GM21367 (cell line): ENCODE data around the gene NT5M.
"Not testable (repeated sequence)": the region's sequence is repeated elsewhere in the genome, so short reads cannot be mapped to it uniquely, and the experiment has no call there.

Source experiments
- ATAC-seq: cut with Tn5 transposase; IDR thresholded peaks from one replicate; pipeline ENCODE4 v1.9.1; 2021; ENCODE audit not compliant: unreplicated experiment

NT5M gene

GRCh38 chr17:17303010-17303846 lies at the start of gene NT5M:
Gene NT5M (plus strand): TSS chr17:17303373. CDS start chr17:17303551, 178 bp downstream.
- ATAC-seq, result peak; percentile 43

GRCh38 chr17:17253406-17253805 lies 49.8 kb upstream of the NT5M start:
- ATAC-seq, result no peak

GRCh38 chr17:17254036-17254435 lies 49.1 kb upstream of the NT5M start:
- no peak for ATAC-seq

GRCh38 chr17:17255689-17256088 lies 47.5 kb upstream of the NT5M start:
- not testable (repeated sequence) for ATAC-seq

GRCh38 chr17:17256316-17256715 lies 46.9 kb upstream of the NT5M start:
- no peak for ATAC-seq

- no peak for ATAC-seq
These were observed 45.2 kb upstream of the NT5M start for GRCh38 chr17:17258011-17258410.

- ATAC-seq, result no peak
These were observed 44.2 kb upstream of the NT5M start for GRCh38 chr17:17258998-17259397.

- no peak for ATAC-seq
These were observed 38.7 kb upstream of the NT5M start for GRCh38 chr17:17264430-17264829.

GRCh38 chr17:17269926-17270773 lies 33.0 kb upstream of the NT5M start:
- ATAC-seq, result no peak

GRCh38 chr17:17275971-17276370 lies 27.2 kb upstream of the NT5M start:
- ATAC-seq, result no peak

GRCh38 chr17:17277431-17277830 lies 25.7 kb upstream of the NT5M start:
- ATAC-seq, result not testable (repeated sequence)

- ATAC-seq, result no peak
These were observed 23.9 kb upstream of the NT5M start for GRCh38 chr17:17279316-17279715.

- ATAC-seq, result peak; percentile 82
These were observed 22.3 kb upstream of the NT5M start, which contains the start of gene COPS3 for GRCh38 chr17:17280613-17281549. Gene COPS3 (minus strand): TSS chr17:17281246. CDS start chr17:17281186, 60 bp downstream.

- no peak for ATAC-seq
These were observed 17.2 kb upstream of the NT5M start for GRCh38 chr17:17285951-17286350.

GRCh38 chr17:17289086-17289485 lies 14.1 kb upstream of the NT5M start:
- ATAC-seq, result no peak

- no peak for ATAC-seq
These were observed 13.5 kb upstream of the NT5M start for GRCh38 chr17:17289701-17290100.

- ATAC-seq, result no peak
These were observed 8.0 kb upstream of the NT5M start for GRCh38 chr17:17295141-17295540.

- ATAC-seq, result no peak
These were observed 6.0 kb upstream of the NT5M start for GRCh38 chr17:17297217-17297616.

GRCh38 chr17:17298108-17298507 lies 5.1 kb upstream of the NT5M start:
- ATAC-seq, result no peak

GRCh38 chr17:17300624-17301568 lies 2.3 kb upstream of the NT5M start:
- ATAC-seq, result no peak
